HL-60/S4 treated with retinoic acid at 250 ng/mL for 4 days and 3 days (cell line): Measurements from ENCODE around the gene HGFAC.

Source experiments
- in situ Hi-C: fragments of 300-500 bp; cut with MboI; formaldehyde crosslinking; loops from 2 replicates; pipeline ENCODE4 v1.7.0; 2022; ENCODE audit warnings: low sequenced_read_pairs

The HGFAC gene

GRCh38 chr4:3484057-3484973, 42.5 kb downstream of the HGFAC start:
- in situ Hi-C loops, result no loop called here

GRCh38 chr4:3485011-3485791, 43.4 kb downstream of the HGFAC start:
- in situ Hi-C loops, result no loop called here

GRCh38 chr4:3485886-3486540, 44.2 kb downstream of the HGFAC start:
- in situ Hi-C loops, result no loop called here

- in situ Hi-C loops, result no loop called here
Measured at GRCh38 chr4:3486541-3487540, 45.1 kb downstream of the HGFAC start.

GRCh38 chr4:3487861-3488260, 46.1 kb downstream of the HGFAC start:
- in situ Hi-C loops, result no loop called here

DNA sequence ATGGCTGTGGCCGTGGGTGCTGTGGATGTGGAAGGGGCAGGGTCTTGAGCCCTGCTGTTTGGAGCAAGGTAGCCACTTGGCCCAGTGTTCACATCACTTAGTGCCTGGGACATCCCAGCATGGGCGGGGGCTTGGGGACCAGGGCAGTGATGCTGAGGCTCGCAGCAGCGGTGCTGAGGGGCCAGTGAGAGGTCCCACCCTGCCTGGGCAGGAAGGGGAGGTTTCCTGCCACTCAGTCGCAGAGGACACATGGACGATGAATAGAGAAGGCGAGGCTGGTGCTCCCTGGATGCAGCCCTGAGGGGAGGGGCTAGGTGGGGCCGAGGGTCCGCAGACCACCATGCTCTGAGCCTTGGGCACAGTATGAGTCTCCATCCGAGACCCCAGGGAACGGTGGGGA, 47.1 kb downstream of the HGFAC start:
- in situ Hi-C loops, result no loop called here

GRCh38 chr4:3489451-3489962, 47.7 kb downstream of the HGFAC start:
- in situ Hi-C loops, result no loop called here

DNA sequence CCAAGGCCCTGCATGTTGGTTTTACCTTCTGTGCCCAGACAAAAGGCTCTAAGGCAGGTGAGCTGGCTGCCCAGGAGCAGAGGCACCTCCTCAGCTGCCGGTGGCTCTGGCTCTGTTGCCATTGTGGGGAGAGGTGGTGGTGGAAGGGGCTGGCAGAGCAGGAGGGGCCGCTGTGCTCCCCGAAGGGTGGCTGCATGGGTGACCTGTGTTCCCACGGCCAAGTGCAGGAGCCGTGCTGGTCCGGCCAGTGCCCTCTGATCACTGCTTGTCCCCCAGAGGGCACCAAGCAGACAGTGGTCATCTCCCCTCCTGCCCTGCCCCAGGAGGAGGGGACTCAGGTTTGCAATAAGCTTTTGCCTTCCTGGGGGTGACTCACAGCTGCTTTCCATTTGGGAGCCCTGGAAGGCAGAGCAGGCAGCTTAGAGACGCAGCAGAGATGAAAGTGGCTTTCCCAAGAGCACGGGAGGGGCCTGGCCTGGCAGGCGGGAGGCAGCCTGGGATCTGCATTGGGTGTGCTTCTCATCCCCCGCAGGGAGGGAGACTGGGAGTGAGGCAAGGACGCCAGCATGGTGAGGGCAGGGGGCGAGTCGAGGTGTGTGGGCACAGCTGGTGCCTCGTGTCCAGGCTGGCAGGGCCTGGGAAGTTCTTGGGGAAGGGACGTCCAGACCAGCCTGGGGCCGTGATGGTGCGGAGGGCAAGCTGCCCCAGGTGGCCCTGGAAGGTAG, 50.1 kb downstream of the HGFAC start:
- in situ Hi-C loops, result no loop called here

DNA sequence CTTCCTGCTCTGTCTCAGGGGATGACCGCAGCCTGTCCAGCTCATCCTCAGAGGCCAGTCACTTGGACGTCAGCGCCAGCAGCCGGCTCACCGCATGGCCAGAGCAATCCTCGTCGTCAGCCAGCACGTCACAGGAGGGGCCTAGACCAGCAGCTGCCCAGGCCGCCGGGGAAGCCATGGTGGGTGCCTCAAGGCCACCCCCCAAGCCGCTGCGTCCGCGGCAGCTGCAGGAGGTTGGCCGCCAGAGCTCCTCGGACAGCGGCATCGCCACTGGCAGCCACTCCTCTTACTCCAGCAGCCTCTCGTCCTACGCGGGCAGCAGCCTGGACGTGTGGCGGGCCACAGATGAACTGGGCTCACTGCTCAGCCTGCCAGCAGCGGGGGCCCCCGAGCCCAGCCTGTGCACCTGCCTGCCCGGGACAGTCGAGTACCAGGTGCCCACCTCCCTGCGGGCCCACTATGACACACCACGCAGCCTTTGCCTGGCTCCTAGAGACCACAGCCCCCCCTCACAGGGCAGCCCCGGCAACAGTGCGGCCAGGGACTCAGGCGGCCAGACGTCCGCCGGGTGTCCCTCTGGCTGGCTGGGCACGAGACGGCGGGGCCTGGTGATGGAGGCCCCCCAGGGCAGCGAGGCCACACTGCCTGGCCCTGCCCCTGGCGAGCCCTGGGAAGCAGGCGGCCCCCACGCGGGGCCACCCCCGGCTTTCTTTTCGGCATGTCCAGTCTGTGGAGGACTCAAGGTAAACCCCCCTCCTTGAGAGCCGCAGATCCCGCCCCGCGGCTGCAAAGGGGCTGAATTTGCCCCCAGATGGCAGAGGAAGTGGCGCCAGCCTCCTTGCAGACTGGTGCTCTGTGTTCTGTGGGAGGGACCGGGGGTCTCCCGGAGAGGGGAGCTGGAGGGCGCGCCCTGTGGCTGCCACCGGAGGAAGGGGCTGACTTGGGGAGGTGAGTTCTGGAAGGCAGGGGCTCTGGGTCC, 51.3 kb downstream of the HGFAC start:
- in situ Hi-C loops, result no loop called here

DNA sequence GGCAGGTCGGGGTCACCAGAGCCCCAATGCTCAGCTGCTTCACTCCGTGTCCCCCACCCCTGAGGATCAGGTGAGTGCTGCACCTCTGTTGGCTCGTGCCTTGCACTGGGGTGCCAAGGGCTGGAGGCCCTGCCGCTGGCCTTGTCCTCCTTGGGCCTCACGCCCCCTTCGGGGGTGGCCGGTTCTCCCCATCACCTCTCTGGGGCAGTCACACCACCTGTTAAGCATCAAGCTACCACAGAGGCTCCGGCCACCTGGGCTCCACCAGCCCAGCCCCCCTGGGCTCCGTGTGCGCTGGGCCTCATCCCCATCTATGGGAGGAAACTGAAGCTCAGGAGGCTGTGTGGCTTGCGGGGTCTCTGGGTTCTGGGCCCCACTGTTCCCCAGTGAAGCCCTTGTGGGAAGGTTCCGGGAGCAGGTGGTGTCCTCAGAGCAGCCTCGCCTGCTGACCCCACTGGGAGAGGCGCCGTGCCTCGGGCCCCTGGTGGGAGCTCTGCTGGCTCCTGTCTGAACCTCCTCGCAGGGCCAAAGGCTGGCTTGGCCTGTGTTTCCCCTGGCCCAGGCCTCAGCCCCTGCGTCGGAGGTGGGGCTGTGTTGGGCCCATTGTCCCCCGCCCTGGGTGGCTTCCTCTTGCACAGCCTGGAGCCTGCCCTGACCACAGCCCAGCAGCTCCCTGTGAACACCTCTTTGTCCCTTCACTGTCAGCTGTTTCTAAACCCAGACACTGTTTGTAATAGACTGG, 52.1 kb downstream of the HGFAC start:
- in situ Hi-C loops, result no loop called here

DNA sequence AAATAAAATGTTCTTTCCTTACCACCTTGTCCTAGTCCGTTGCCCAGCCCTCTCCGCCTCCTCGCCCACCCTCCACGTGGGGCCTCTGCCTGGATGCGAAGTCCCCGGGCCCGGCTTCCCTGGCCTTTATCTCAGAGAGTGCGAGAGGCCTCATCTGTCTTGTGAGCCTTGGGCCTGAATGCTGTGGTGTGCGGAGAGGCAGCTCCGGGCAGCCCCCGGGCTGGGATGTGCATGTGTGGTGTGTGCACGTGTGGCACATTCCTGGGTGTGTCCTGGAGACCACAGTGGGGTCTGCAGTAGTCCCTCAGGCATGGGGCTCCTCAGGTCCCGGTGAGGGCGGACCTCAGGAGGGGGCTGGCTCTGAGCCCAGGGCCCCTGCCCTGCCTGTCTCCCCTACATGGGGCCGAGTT, 52.7 kb downstream of the HGFAC start:
- in situ Hi-C loops, result no loop called here

DNA sequence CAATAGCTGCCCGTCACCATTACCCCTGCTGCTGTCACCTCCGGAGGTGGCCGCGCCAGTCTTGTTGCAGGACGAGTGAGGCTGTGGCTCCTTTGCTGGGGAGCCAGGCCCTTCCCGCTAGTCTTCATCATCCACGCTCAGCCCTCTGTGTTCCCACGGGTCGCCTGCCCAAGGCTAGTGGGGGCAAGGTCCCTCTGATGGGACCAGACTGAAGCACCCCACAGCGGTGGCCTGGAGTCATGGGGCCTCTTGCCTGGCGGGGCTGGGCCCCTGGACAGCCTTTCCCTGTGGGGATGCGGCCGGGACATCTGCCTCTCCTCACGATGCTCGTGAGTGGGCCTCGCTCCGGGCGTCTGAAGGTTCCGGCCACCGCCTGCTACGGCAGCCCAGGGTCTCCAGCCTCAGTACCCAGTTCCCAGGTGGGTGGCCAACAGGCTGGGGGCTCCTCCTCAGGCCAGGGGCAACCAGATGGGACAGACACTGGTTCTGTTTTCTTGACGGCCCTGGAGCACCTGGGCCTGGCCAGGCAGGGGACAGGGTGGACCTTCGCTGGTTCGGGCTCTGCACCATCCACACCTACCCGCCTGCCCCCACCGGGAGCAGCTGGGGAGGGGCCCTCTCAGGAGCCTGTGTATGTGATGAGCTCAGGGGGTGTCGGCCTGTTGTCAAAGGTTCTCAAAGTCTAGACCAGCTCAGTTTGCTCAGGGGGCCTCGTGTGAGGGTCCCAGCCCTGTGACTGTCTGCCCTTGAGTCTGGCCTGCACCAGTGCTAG, 53.6 kb downstream of the HGFAC start:
- in situ Hi-C loops, result no loop called here

- in situ Hi-C loops, result no loop called here
Measured at GRCh38 chr4:3496021-3496420, 54.3 kb downstream of the HGFAC start.

- in situ Hi-C loops, result no loop called here
Measured at GRCh38 chr4:3497095-3497494, 55.3 kb downstream of the HGFAC start.

GRCh38 chr4:3497523-3498389, 56.0 kb downstream of the HGFAC start:
- in situ Hi-C loops, result no loop called here

GRCh38 chr4:3498407-3498806, 56.6 kb downstream of the HGFAC start:
- in situ Hi-C loops, result no loop called here
